ENCODE results near the gene LSM7.

The LSM7 gene

GRCh38 chr19:2315121-2315817, 13.1 kb downstream of the LSM7 start:
- peaks cover 24% of the 10 kb centered on the region for H3K27me3 Mint-ChIP-seq (ENCODE audit: low read depth)

GRCh38 chr19:2312820-2313501, 15.4 kb downstream of the LSM7 start:
- Mint-ChIP-seq H3K4me3 (no peak overlapping the region), H3K36me3 (ENCODE audit: low read depth) (no peaks in the 10 kb centered on the region), H3K27ac (no peak overlapping the region), H3K9me3 (peaks cover 7% of the 10 kb centered on the region), H3K4me1 (ENCODE audit: low read depth) (peaks cover 5% of the 10 kb centered on the region), H3K27me3 (ENCODE audit: low read depth) (peaks cover 42% of the 10 kb centered on the region)
- no peak for DNase-seq (ENCODE audit: low spot score)

More at GRCh38 chr19:2315121-2315817, 13.1 kb downstream of the LSM7 start:
- H3K9me3 Mint-ChIP-seq: peaks cover 7% of the 10 kb centered on the region
- H3K4me1 Mint-ChIP-seq (ENCODE audit: low read depth): peaks cover 2% of the 10 kb centered on the region
- no peak overlapping the region for H3K4me3 Mint-ChIP-seq
- no peak overlapping the region for H3K27ac Mint-ChIP-seq
- DNase-seq (ENCODE audit: low spot score): no peak
- H3K36me3 Mint-ChIP-seq (ENCODE audit: low read depth): no peaks in the 10 kb centered on the region

GRCh38 chr19:2311093-2311492, 17.3 kb downstream of the LSM7 start:
- H3K4me3 Mint-ChIP-seq: no peak overlapping the region
- H3K9me3 Mint-ChIP-seq: peaks cover 7% of the 10 kb centered on the region
- H3K27me3 Mint-ChIP-seq (ENCODE audit: low read depth): peaks cover 54% of the 10 kb centered on the region
- DNase-seq (ENCODE audit: low spot score): no peak
- peaks cover 5% of the 10 kb centered on the region for H3K4me1 Mint-ChIP-seq (ENCODE audit: low read depth)
- H3K27ac Mint-ChIP-seq: no peak overlapping the region
- H3K36me3 Mint-ChIP-seq (ENCODE audit: low read depth): no peaks in the 10 kb centered on the region

- Mint-ChIP-seq H3K9me3 (peaks cover 3% of the 10 kb centered on the region), H3K4me1 (ENCODE audit: low read depth) (peaks cover 2% of the 10 kb centered on the region), H3K27ac (no peak overlapping the region), H3K4me3 (no peak overlapping the region), H3K27me3 (ENCODE audit: low read depth) (peaks cover 59% of the 10 kb centered on the region), H3K36me3 (ENCODE audit: low read depth) (no peaks in the 10 kb centered on the region)
- no peak for DNase-seq (ENCODE audit: low spot score)
These were observed 18.5 kb downstream of the LSM7 start for GRCh38 chr19:2309734-2310362.

GRCh38 chr19:2308114-2308556, 20.3 kb downstream of the LSM7 start, which contains the start of gene LINGO3:
LINGO3 (minus strand) TSS chr19:2308154; CDS start chr19:2291776, 16,378 bp downstream.
- Mint-ChIP-seq H3K27me3 (ENCODE audit: low read depth) (peaks cover 62% of the 10 kb centered on the region), H3K9me3 (no peaks in the 10 kb centered on the region), H3K36me3 (ENCODE audit: low read depth) (no peaks in the 10 kb centered on the region), H3K4me3 (peak within 1 kb of the TSS; percentile 69), H3K27ac (no peak within 1 kb of the TSS), H3K4me1 (ENCODE audit: low read depth) (peaks cover 2% of the 10 kb centered on the region)
- DNase-seq (ENCODE audit: low spot score): no peak

- peaks cover 63% of the 10 kb centered on the region for H3K27me3 Mint-ChIP-seq (ENCODE audit: low read depth)
- H3K4me1 Mint-ChIP-seq (ENCODE audit: low read depth): peaks cover 6% of the 10 kb centered on the region
- no peak overlapping the region for H3K27ac Mint-ChIP-seq
- no peak for DNase-seq (ENCODE audit: low spot score)
- no peaks in the 10 kb centered on the region for H3K36me3 Mint-ChIP-seq (ENCODE audit: low read depth)
- H3K4me3 Mint-ChIP-seq: no peak overlapping the region
- H3K9me3 Mint-ChIP-seq: no peaks in the 10 kb centered on the region
These were observed 20.8 kb downstream of the LSM7 start for GRCh38 chr19:2307518-2308012.

- Mint-ChIP-seq H3K9me3 (no peaks in the 10 kb centered on the region), H3K4me1 (ENCODE audit: low read depth) (peaks cover 6% of the 10 kb centered on the region), H3K36me3 (ENCODE audit: low read depth) (no peaks in the 10 kb centered on the region), H3K27ac (no peak overlapping the region), H3K27me3 (ENCODE audit: low read depth) (peaks cover 66% of the 10 kb centered on the region), H3K4me3 (no peak overlapping the region)
- no peak for DNase-seq (ENCODE audit: low spot score)
These were observed 21.4 kb downstream of the LSM7 start for GRCh38 chr19:2306971-2307370.

GRCh38 chr19:2306281-2306806, 22.0 kb downstream of the LSM7 start:
- Mint-ChIP-seq H3K4me3 (no peak overlapping the region), H3K4me1 (ENCODE audit: low read depth) (peaks cover 6% of the 10 kb centered on the region), H3K36me3 (ENCODE audit: low read depth) (no peaks in the 10 kb centered on the region), H3K27me3 (ENCODE audit: low read depth) (peaks cover 68% of the 10 kb centered on the region), H3K9me3 (no peaks in the 10 kb centered on the region), H3K27ac (no peak overlapping the region)
- no peak for DNase-seq (ENCODE audit: low spot score)

- Mint-ChIP-seq H3K4me3 (no peak overlapping the region), H3K4me1 (ENCODE audit: low read depth) (peaks cover 6% of the 10 kb centered on the region), H3K27ac (no peak overlapping the region), H3K9me3 (no peaks in the 10 kb centered on the region), H3K27me3 (ENCODE audit: low read depth) (peaks cover 71% of the 10 kb centered on the region), H3K36me3 (ENCODE audit: low read depth) (no peaks in the 10 kb centered on the region)
- DNase-seq (ENCODE audit: low spot score): no peak
These were observed 22.7 kb downstream of the LSM7 start for GRCh38 chr19:2305452-2306280.

GRCh38 chr19:2303211-2303798, 25.1 kb downstream of the LSM7 start:
- Mint-ChIP-seq H3K4me3 (no peak overlapping the region), H3K36me3 (ENCODE audit: low read depth) (no peaks in the 10 kb centered on the region), H3K27ac (no peak overlapping the region), H3K27me3 (ENCODE audit: low read depth) (peaks cover 49% of the 10 kb centered on the region), H3K4me1 (ENCODE audit: low read depth) (peaks cover 4% of the 10 kb centered on the region), H3K9me3 (no peaks in the 10 kb centered on the region)
- DNase-seq (ENCODE audit: low spot score): no peak

GRCh38 chr19:2302319-2303210, 25.8 kb downstream of the LSM7 start:
- H3K9me3 Mint-ChIP-seq: no peaks in the 10 kb centered on the region
- H3K4me1 Mint-ChIP-seq (ENCODE audit: low read depth): peaks cover 4% of the 10 kb centered on the region
- H3K4me3 Mint-ChIP-seq: no peak overlapping the region
- no peaks in the 10 kb centered on the region for H3K36me3 Mint-ChIP-seq (ENCODE audit: low read depth)
- no peak for DNase-seq (ENCODE audit: low spot score)
- no peak overlapping the region for H3K27ac Mint-ChIP-seq
- peaks cover 49% of the 10 kb centered on the region for H3K27me3 Mint-ChIP-seq (ENCODE audit: low read depth)

GRCh38 chr19:2300533-2300932, 27.9 kb downstream of the LSM7 start:
- Mint-ChIP-seq H3K36me3 (ENCODE audit: low read depth) (no peaks in the 10 kb centered on the region), H3K27me3 (ENCODE audit: low read depth) (peaks cover 32% of the 10 kb centered on the region), H3K27ac (no peak overlapping the region), H3K9me3 (no peaks in the 10 kb centered on the region), H3K4me1 (ENCODE audit: low read depth) (peaks cover 4% of the 10 kb centered on the region), H3K4me3 (no peak overlapping the region)
- no peak for DNase-seq (ENCODE audit: low spot score)
